ENCODE results near the gene DNAI4.

DNA sequence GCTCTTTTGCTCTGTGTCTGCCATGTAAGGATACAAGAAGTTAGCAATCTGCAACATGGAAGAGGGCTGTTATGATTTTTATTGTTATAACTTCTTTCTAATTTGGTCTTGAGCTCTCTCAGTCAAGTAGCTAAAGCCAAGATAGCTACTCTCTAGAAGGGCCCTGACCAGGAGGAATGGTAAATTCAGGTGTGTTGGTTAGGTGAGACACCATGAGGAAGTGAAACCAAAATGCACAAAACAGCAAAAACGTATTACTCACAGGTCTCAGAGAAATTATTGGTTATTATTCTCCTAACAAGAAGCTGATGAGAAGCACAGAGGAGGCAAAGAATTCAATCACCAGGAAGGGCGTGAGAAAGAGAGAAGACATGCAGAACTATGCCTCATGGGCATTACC lies 71.8 kb downstream of the DNAI4 start:
- TF ChIP-seq, protein P1, sequence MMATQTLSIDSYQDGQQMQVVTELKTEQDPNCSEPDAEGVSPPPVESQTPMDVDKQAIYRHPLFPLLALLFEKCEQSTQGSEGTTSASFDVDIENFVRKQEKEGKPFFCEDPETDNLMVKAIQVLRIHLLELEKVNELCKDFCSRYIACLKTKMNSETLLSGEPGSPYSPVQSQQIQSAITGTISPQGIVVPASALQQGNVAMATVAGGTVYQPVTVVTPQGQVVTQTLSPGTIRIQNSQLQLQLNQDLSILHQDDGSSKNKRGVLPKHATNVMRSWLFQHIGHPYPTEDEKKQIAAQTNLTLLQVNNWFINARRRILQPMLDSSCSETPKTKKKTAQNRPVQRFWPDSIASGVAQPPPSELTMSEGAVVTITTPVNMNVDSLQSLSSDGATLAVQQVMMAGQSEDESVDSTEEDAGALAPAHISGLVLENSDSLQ (IDR thresholded peaks at IDR 0.05) = no peak
- TF ChIP-seq CTBP1 (IDR thresholded peaks at IDR 0.05; ENCODE audit: borderline replicate concordance) (no peak), NFRKB (IDR thresholded peaks at IDR 0.05) (no peak), SP1 (IDR thresholded peaks at IDR 0.05) (no peak), FOXA1 (IDR thresholded peaks at IDR 0.05) (no peak), ZNF384 (IDR thresholded peaks at IDR 0.05) (no peak), BHLHE40 (IDR thresholded peaks at IDR 0.05; ENCODE audit: borderline replicate concordance) (no peak)
